Activated CD4-positive, alpha-beta T cell treated with anti-CD3 and anti-CD28 coated beads for 4 hours (primary cell): ENCODE results near the gene NR3C2.
"Not testable (repeated sequence)": the region's sequence is repeated elsewhere in the genome, so short reads cannot be mapped to it uniquely, and the experiment has no call there.

ENCODE experiments used
- DNase-seq, 2 donors: peaks; one replicate each; pipeline ENCODE4 v3.0.0-alpha.2; 2020

The NR3C2 gene

DNA sequence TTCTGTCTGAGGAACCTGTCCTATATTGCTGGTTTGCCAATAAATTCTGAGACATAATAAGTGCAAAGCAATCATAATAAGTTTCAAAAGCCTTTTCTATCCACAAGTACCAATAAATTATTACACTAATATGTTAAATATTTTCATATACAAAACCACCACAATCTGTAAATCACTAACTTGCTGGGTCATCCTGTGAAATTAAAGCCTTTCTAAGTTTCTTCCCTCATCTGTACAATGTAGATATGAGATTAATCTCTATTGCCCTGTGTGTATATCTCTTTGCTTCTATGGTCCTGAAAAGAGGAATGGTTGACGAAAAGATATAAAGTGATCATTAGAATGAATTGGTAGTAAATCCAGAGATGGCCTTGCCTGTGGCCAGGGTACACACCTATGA, 231.6 kb downstream of the NR3C2 start:
- DNase-seq: no peak

DNA sequence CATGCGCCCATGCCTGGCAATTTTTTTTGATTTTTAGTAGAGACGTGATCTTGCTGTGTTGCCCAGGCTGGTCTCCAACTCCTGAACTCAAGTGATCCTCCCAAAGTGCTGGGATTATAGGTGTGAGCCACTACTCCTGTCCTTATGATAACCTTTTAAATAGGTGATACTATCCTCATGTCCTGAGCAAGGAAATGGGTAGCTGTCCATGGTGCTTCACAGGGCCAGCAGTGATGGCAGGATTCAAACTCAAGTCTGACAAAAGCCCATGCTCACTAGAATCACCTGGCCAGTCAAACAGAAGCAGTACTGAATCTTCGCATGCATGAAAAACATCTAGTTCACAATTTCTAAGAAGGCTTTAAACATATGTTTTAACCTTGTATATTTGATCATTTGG, 235.1 kb downstream of the NR3C2 start:
- DNase-seq: no peak

DNA sequence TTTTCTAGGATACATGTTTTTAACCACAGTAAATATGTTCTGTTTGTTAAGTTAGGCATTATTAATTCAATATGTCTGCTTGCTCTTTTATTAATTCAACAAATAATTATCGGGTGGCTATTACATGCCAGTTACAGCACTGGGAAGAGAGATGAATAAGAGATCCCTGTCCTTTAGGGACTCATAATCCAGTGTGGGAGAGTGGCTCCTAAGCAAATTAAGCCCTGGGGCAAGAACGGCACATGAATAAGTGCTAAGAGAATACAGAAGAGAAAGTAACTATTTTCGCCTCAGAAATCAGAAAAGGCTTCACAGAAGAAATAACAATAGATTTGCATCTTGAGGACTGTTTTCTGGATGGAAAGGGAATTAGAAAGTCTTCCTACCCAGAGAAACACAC, 236.7 kb downstream of the NR3C2 start:
- no peak for DNase-seq

DNA sequence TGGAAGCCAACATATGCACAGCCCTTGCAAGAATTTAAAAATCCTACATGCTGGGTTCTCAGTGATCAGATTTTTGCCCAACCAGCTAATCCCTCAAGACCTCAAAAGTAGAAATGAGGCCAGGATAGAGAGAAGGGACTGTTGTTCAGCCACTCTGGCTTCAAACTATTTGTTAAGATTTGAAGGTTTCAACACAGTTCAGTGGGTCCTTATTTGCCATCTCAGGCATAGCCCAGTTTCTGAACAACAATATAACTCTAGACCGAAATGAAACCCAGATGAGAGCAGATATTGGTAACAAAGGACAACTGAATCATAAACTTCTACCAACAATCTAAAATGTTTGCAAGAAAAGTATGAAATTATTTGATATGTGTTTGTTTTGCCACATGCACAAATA, 237.3 kb downstream of the NR3C2 start:
- no peak for DNase-seq

DNA sequence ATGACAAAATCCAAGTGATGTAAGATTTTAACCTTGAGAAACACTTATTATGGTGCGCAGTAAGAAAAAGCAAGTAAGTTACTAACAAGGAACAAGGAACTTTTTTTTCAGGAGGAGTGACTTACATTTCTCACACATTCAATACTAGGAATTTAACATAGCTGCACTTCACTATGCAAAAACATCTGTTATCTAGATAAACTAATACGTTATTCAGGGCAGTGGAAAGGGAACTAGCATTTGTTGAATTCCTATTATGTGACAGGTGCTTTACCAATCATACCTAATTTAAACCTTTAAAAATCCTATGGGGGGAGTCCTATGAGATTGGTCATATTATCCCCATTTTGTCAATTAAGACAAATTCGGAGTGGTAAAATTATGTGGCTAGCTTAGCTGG, 238.0 kb downstream of the NR3C2 start:
- no peak for DNase-seq

DNA sequence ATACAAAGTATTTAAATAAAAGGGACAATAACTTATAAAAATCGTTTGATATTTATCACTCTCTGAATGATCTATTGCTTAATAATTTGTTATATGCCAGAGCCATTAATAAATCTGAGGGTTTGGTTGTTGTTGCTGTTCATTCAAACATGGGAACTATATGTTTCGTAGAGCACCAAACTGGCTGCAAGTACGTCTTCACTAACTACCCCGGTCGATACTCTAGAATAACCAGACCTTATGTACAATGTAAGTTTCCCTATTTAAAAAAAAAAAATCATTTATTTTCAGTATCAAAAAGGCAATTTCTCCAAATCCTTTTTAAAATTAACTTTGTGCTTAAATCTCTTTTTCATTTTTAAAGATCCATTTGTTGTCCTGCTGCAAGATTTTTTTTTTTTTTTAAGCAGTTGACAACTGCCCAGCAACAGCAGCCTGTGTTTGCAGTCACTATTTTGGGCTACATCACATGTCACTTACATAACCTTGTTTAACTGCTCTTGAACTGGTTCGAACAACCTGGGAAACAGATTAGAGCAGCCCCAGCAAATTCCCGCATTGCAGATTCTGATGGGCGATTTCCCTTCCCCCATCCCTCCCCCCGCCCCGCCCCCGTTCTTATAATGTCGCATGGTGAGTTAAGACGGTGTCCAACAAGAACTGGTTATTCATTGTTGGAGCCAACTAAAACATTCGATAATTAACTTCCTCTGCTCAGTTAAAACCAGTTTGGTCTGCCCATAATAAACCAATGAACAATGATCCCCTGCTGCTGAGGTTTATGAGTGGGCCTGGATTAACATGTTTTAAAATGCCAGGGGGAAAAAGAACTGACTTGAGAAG, 238.9 kb downstream of the NR3C2 start:
- no peak for DNase-seq

DNA sequence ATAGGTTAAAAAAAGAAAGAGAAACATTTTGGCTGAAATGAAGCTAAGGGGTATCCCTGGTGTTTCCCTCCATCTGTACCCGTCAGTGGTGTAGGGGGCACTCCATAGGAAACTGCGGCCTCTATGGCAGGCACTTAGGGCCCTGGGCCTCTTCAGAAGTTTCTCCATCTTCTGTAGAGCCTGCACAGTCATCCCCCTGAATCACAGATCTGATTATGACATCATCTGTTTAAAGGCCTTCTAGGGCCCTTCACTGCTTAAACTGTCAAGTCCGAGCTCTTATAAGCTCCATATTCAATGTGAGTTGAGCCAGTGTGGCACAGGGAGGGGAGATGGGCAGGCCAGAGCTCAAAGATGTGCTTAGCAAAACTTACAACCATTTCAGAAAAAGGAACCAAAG, 241.3 kb downstream of the NR3C2 start:
- DNase-seq: no peak

DNA sequence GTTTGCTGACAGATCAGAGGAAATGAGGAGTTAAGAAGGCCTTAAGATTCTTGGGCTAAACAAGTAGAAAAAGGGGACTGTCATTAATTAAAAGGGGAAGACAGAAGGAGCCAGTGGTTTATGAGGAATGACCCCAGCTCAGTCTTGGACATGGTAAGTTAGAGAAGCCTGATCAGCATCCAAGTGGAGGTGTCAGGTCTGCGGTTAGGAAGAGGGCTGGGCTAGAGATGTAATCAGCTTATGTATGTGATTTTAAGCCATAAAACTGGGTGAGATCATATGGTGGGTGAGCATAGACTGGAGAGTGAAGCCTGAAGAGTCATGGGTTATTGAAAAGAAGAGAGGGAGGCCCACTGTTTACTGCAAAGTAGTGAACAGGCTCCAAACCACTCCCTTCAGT, 246.1 kb downstream of the NR3C2 start:
- DNase-seq: no peak

DNA sequence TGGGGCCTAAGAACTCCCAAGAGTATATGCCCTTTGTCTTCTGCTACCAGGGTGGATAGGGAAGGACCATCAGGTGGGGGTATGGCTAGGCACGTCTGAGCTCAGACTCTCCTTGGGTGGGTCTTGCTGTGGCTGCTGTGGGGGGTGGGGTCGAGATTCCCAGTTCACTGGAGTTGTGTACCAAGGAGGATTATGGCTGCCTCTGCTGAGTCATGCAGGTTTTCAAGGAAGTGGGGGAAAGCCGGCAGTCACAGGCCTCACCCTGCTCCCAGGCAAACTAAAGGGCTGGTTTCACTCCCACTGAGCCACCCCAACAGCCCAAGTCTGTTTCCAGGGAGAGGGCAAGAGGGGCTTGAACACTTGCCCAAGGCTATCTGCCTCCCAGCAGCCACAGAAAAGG, 249.7 kb downstream of the NR3C2 start:
- no peak for DNase-seq

DNA sequence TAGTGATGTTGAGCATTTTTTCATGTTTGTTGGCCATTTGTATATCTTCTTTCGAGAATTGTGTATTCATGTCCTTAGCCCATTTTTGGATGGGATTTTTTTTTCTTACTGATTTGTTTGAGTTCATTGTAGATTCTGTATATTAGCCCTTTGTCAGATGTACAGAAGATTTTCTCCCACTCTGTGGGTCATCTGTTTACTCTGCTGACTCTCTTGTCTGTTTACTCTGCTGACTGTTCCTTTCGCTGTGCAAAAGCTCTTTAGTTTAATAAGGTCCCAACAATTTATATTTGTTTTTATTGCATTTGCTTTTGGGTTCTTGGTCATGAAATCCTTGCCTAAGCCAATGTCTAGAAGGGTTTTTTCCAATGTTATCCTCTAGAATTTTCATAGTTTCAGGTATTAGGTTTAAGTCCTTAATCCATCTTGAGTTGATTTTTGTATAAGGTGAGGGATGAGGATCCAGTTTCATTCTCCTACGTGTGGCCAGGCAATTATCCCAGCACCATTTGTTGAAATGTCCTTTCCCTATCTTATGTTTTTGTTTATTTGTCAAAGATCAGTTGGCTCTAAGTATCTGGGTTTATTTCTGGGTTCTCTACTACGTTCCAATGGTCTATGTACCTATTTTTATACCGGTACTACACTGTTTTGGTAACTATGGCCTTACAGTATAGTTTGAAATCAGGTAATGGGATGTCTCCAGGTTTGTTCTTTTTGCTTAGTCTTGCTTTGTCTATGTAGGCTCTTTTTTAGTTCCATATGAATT, 254.6 kb downstream of the NR3C2 start:
- DNase-seq: not testable (repeated sequence)

DNA sequence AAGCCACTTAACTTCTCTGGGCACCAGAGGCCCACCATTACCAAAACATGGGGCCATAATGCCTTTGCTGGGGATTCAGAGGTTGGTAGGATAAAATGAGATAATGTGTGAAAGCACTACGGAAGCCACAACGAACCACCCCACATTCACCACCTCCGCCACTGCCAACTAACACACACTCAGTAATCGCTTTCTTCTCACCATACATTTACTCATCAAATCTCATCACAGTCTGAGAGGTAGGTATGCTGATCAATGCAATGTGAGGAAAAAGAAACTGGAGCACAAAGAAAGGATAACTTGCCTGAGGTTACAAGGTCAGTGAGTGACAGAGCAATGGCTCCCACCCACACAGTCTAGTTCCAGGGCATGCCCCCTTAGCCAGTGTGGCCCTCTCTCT, 257.3 kb downstream of the NR3C2 start:
- no peak for DNase-seq

DNA sequence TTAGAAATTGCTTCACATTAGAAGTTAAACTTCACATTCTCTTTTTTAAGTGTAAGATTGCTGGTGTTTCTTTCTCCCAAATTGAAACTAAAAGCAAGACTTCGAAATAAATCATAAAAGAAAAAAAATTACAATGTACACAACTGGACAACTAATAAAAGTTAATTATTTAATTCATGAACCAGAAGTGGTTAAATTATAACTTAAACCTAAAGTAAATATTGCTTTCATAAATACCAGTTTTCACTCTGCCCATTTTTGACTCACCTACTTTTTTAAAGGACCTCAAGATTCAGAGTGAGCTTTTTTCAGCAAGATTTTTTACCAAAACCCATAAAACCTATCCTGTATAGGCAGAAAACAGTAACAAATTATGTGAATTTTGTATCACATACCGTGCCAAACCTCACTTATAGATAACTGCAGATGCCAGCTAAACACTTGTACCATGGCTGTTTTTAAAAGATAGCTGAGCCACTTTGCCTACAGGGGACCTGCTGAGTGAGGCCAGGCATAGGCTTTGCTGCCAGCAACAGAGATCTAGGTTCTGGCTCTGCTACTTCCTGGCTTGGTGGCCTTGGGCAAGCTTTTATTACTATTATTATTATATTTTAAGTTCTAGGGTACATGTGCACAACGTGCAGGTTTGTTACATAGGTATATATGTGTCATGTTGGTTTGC, 259.8 kb downstream of the NR3C2 start:
- DNase-seq: no peak

DNA sequence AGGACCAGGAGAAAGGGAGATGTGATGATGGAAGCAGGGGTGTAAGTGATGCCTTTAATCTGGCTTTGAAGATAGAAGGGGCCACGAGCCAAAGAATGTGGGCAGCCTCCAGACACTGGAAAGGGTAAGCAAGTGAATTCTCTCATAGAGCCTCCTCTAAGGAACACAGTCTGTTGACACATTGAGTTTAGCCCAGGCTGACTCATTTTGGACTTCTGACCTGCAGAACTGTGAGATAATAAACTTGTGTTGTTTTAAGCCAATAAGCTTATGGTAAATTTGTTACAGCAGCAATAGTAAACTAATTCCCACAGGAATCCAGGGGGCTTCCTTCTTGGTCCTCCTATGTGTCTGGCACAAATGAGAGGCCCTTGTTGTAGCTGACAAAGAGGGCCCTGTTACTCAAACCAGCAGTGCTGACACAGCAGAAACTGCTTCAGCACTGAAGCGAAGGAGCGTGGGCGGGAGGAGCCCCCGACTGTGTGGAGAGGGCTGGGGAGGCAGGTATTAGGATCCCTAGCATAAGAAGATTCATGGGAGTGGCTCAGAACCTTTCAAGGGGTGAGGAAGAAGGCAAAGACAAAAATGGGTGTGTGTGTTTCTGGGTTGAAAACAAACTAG, 268.7 kb downstream of the NR3C2 start:
- no peak for DNase-seq

DNA sequence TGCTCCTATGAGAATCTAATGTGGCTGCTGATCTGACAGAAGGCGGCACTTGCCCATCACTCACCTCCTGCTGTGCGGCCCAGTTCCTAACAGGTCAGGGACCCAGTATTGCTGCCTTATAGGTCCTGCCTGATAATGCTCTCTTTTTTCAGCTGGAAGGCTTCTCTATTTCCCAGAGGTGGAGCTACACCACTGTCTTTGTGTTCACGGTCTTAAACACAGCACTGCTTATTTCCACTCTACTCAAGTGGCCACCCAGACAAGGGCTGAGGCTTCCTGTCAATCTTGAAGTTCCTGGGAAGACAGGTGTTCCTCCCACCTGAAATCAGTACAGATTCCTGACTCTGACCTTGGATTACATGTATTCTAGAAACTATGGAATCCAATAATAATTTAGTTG, 270.6 kb downstream of the NR3C2 start:
- DNase-seq: no peak

DNA sequence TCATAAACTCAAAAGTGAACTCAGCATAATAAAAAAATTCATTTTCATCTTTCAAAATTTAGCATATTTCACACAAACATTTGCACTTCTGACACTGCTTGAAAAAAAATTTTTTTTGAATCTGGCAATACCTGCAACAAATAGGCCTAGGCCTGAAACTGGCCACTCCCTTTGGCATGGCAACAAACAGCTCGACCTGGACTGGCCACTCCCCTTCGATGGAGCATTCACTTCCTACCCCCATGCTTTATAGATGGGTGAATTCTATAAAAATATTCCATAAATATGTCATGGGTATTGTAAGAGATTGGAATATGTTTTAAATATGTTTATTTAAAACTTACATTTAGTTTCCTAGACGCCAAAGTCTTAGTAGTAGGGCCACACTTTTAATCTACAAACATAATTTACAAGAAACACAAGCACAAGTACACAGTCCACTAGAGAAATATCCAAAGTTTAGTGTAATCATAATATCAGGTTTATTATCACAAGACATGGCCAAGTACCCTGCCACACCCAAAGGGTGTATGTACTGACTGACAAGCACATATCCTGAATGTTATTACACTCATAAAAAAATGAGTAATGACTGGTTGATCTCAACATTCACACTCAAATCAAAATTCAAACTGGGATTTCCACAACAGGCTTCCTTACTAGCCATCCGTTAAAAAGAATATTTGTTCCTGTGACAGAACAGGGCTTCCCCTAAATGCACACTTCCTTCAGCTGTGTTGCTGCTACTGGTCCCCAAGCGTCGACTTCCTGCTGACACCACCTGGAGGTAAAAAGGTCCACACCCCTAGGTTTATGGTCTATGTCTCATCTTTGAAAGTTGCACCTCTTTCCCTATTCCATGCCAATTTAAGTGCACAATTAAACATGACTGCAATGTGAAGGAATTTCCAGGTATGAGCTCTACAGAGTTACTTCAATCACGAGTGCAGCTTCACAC, 271.5 kb downstream of the NR3C2 start:
- no peak for DNase-seq

DNA sequence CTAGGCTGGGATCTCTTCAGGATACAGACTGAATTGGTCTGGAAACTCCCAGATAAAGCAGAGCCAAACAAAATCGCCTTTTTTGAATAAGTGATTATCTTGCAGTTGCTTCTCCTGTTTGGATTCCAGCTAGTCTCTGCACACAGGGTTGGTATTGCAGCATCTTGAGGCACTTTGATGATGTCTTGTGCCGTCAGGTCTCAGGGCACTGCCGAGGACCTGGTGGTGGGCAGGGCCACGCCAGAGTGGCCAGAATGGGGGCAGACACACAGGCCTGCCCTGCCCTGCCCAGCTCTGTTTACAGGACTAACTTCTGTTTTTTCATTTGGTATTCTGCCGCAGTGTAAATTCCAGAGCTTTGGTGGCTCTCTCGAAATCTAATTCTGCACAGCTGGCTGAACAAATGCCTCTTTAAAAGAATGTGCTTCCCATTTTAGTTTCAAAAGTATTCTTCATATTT, 276.1 kb downstream of the NR3C2 start:
- no peak for DNase-seq

DNA sequence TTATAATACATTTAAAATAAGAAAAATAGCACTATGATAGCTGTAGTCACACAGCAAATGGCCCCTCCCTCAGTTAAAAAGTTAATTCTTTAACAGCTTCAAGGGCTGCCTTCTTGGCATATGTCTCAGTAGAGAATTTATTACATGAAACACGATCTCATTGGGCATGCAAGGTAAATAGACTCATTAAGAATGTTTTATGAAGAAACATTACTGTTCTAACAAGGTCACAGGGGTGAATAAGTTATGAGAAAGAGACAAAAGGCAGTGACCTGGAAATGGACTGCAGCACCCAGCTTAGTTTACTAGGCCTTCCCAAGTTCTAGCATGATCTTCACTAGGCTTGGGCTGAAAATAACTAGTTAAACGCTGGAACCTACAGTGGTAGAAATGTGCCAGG, 277.7 kb downstream of the NR3C2 start:
- no peak for DNase-seq

DNA sequence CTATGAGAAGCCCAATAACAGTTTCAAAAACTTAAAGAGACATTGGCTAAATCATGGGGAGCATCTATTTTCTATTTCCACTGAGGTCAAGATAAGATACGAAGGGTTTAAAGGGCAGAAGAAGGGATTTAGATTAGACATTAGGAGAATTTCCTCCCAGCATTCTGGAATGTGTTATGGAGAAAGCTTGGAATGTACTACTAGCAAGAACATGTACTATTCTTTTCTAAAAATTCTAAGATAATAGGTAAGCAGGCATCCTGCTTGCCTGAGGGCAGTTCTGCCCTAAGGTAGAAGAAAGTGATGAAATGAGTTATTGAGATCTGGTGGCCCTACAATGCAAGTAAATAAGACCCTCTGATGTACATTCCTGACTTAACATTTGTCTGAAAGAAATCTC, 279.2 kb downstream of the NR3C2 start:
- no peak for DNase-seq

DNA sequence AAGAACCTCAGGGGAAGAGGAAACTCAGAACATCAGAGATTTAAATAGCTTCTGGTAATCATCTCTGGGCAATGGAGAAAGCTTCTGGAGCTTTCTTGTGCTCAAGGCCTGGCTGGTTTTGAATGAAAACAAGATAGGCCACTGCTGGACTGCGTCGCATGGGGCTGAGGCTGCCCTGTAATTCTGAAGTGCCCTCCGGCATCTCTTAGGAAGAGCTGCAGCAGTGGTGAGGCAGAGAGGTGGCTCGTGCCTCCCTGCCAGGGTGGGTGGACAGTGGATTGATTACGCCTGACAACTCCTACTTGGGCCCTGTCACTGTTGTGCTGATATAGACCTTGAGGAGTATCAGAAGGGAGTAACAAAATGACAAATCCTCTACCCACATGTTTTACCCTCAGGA, 279.7 kb downstream of the NR3C2 start:
- DNase-seq: no peak

DNA sequence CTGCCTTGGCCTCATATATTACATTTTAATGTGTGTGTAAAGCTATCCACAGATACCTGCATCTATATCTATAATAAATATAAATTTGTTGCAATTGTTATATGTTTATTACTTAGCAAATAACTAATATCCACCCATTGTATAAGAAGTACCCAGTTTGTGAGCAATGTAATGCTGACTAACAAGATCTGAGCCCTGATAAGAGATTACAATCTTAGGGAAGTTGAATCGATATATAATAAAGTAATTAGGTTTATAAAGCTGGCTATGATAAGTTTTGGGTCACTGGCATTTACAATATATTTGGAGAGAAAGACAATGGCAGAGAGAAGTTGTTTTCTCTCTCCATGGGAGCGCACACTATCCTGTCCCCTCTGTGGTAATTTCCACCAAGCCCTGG, 280.6 kb downstream of the NR3C2 start:
- DNase-seq: no peak

DNA sequence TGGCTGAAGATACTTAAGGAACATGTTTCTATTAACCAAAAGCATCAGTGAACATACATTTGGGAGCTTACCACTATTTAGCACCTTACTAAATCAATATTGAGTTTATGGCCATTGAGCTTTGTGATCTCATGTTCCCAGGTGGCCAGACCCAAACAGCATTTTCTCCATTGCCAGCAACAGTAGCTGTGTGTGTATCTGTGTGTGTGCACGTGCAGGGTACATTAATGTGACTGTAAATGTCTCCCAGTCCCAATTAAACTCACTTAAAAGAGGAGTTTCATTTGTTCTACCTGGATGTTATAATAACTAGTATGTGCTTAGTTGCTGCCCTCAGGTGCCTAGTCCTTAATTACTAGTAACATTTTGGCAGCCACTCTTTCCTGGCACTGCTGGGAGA, 282.4 kb downstream of the NR3C2 start:
- DNase-seq: no peak

DNA sequence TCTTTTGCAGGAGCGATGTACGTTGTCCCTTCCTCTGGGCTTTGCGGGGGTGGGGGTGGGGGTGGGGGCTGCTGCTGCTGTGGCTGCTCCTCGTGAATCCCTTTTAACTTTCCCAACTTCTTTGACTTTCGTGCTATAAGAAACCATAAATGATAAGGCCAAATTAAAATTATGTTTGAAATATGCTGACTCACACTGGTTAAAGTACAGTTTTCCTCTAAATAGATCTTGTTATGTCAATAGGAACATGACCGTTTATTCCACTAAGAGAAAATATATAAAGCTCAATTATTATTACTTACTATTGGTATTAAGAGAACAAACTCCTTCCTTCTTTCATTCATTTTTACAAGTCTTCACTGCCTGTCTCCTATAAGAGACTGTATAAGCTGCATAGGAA, 287.4 kb downstream of the NR3C2 start:
- no peak for DNase-seq
